HCT116 (cell line): ENCODE data around the gene GARNL3. TPM values are rescaled to one million over a fixed set of nuclear protein-coding genes. Genes with fewer than 3 reads are reported as not detected.

ENCODE experiments used
- ATAC-seq: fragments of 200-7000 bp; cut with Tn5 transposase; 2 replicates; pipeline ENCODE4 v1.9.1; 2020; ENCODE audit warnings: mild to moderate bottlenecking, moderate library complexity
- BruUV-seq: library from RNA; stranded (reverse); fragments of 400-500 nt; replicated peaks from 2 replicates; lab custom pipeline; 2021; lab: Mats Ljungman, UMichigan
- CTCF ChIA-PET: fragments of 300-600 bp; sonication (Branson Sonifier 250); formaldehyde crosslinking; loops from one replicate; lab custom pipeline; 2021; ENCODE audit warnings: antibody characterized with exemption; lab: Charles Lee
- POLR2A ChIA-PET: fragments of 300-600, 350-600 bp; sonication (Branson Sonifier 250); formaldehyde crosslinking; loops from one replicate; lab custom pipeline; 2021; ENCODE audit warnings: antibody characterized with exemption; lab: Charles Lee
- RAD21 ChIA-PET, 2 experiments: fragments of 300-600 bp; sonication (Branson Sonifier 250); formaldehyde crosslinking; loops; one replicate each; lab custom pipeline; 2023; ENCODE audit warnings: low total read pairs in 2 of 2; ENCODE audit not compliant: uncharacterized antibody in 2 of 2, unreplicated experiment in 2 of 2, low non-redundant PET in 1 of 2; lab: Charles Lee
- DNase-seq: peaks from one replicate; pipeline ENCODE4 v3.0.0-alpha.2; 2010; ENCODE audit warnings: low read depth, low spot score
- H2AFZ ChIP-seq: fragments of 200-600 bp; shearing (Covaris generic), sonication (generic); 2 replicates; pipeline ENCODE4 v1.6.1; 2017; ENCODE audit warnings: low read depth, mixed run types, mixed read lengths, antibody characterized with exemption, low read length; ENCODE audit not compliant: poor library complexity, severe bottlenecking
- H3K27ac ChIP-seq: 2 replicates; pipeline ENCODE4 v1.5.1; 2012; ENCODE audit warnings: low read depth, low read length
- H3K27me3 ChIP-seq: fragments of 200-600 bp; sonication (generic); 2 replicates; pipeline ENCODE4 v1.6.1; 2016; ENCODE audit warnings: mixed run types, low read length, mixed read lengths; ENCODE audit not compliant: insufficient read depth
- H3K36me3 ChIP-seq, 2 experiments: fragments of 200-500 bp in 1 of 2; fragments of 200-600 bp in 1 of 2; sonication (Bioruptor generic) in 1 of 2; sonication (generic) in 1 of 2; 2 replicates each; pipeline versions ENCODE4 v1.5.1 to v1.6.1; 2014 to 2016; ENCODE audit warnings: low read length in 2 of 2, inconsistent platforms in 1 of 2, mixed read lengths in 1 of 2, mixed run types in 1 of 2; ENCODE audit not compliant: insufficient read depth in 2 of 2, control insufficient read depth in 1 of 2
- H3K4me1 ChIP-seq, 2 experiments: fragments of 200-600 bp in 1 of 2; sonication (generic) in 1 of 2; 2 replicates each; pipeline versions ENCODE4 v1.5.1 to v1.6.1; 2012 to 2017; ENCODE audit warnings: low read length in 2 of 2, inconsistent platforms in 1 of 2, mild to moderate bottlenecking in 1 of 2, mixed read lengths in 1 of 2, mixed run types in 1 of 2, moderate library complexity in 1 of 2; ENCODE audit not compliant: insufficient read depth in 2 of 2, control insufficient read depth in 1 of 2
- H3K4me2 ChIP-seq: fragments of 200-600 bp; sonication (generic); 2 replicates; pipeline ENCODE4 v1.6.1; 2017; ENCODE audit warnings: mixed run types, low read length, mixed read lengths
- H3K4me3 ChIP-seq, 2 experiments: fragments of 200-600 bp in 1 of 2; sonication (generic) in 1 of 2; replicated peaks in 1 of 2; 2 replicates each; pipeline ENCODE4 v1.5.1; 2011 to 2016; ENCODE audit warnings: low read length in 2 of 2, control low read depth in 1 of 2, low read depth in 1 of 2, mild to moderate bottlenecking in 1 of 2, mixed read lengths in 1 of 2, mixed run types in 1 of 2
- H3K79me2 ChIP-seq: fragments of 200-600 bp; sonication (generic); 2 replicates; pipeline ENCODE4 v1.6.1; 2017; ENCODE audit warnings: mild to moderate bottlenecking, mixed run types, low read length, moderate library complexity, mixed read lengths; ENCODE audit not compliant: insufficient read depth
- H3K9ac ChIP-seq: fragments of 200-600 bp; sonication (generic); 2 replicates; pipeline ENCODE4 v1.6.1; 2016; ENCODE audit warnings: low read length, mixed read lengths
- H3K9me2 ChIP-seq: fragments of 200-600 bp; sonication (generic), shearing (Covaris generic); 2 replicates; pipeline ENCODE4 v1.6.1; 2017; ENCODE audit warnings: mixed run types, mild to moderate bottlenecking, moderate library complexity; ENCODE audit not compliant: insufficient read depth
- H3K9me3 ChIP-seq, 2 experiments: fragments of 200-500 bp in 1 of 2; fragments of 200-600 bp in 1 of 2; sonication (Bioruptor generic) in 1 of 2; sonication (generic) in 1 of 2; 2 replicates each; pipeline ENCODE4 v1.6.1; 2014 to 2017; ENCODE audit warnings: low read length in 2 of 2, mixed read lengths in 2 of 2, inconsistent platforms in 1 of 2, low read depth in 1 of 2, mild to moderate bottlenecking in 1 of 2, mixed run types in 1 of 2, moderate library complexity in 1 of 2; ENCODE audit not compliant: control insufficient read depth in 1 of 2, insufficient read depth in 1 of 2
- H4K20me1 ChIP-seq: fragments of 200-600 bp; sonication (generic), shearing (Covaris generic); 2 replicates; pipeline ENCODE4 v1.6.1; 2017; ENCODE audit warnings: mixed run types, mild to moderate bottlenecking, moderate library complexity; ENCODE audit not compliant: insufficient read depth
- ATF3 ChIP-seq: IDR thresholded peaks from 2 replicates; pipeline ENCODE4 v1.6.1; 2012
- CBX3 ChIP-seq: IDR thresholded peaks from 2 replicates; pipeline ENCODE4 v1.6.1; 2012; ENCODE audit warnings: low read depth
- CTCF ChIP-seq, 3 experiments: fragments of 200-600 bp in 1 of 3; sonication (generic) in 1 of 3; IDR thresholded peaks in 2 of 3; conservative IDR thresholded peaks in 1 of 3; 2 replicates each; pipeline ENCODE4 v1.5.1; 2012 to 2017; ENCODE audit warnings: low read depth in 2 of 3, low read length in 2 of 3, antibody characterized with exemption in 1 of 3, borderline replicate concordance in 1 of 3, control low read depth in 1 of 3, mild to moderate bottlenecking in 1 of 3, mixed read lengths in 1 of 3, mixed run types in 1 of 3, moderate library complexity in 1 of 3; ENCODE audit not compliant: insufficient read depth in 1 of 3
- FOSL1 ChIP-seq: IDR thresholded peaks from 2 replicates; pipeline ENCODE4 v1.6.1; 2012; ENCODE audit warnings: low read depth
- JUND ChIP-seq: IDR thresholded peaks from 2 replicates; pipeline ENCODE4 v1.6.1; 2012
- MAX ChIP-seq: IDR thresholded peaks from 2 replicates; pipeline ENCODE4 v1.6.1; 2012
- POLR2A ChIP-seq: IDR thresholded peaks from 2 replicates; pipeline ENCODE4 v1.7.0; 2011; ENCODE audit warnings: borderline replicate concordance; ENCODE audit not compliant: insufficient read depth, insufficient read length; ENCODE audit errors: extremely low read depth
- RAD21 ChIP-seq: IDR thresholded peaks from 2 replicates; pipeline ENCODE4 v1.6.1; 2012; ENCODE audit warnings: low read depth, mild to moderate bottlenecking
- REST ChIP-seq: IDR thresholded peaks from 2 replicates; pipeline ENCODE4 v1.6.1; 2012; ENCODE audit warnings: low read depth
- SIN3A ChIP-seq: IDR thresholded peaks from 2 replicates; pipeline ENCODE4 v1.6.1; 2012; ENCODE audit warnings: low read depth
- SP1 ChIP-seq: IDR thresholded peaks from 2 replicates; pipeline ENCODE4 v1.6.1; 2012; ENCODE audit warnings: low read depth
- SRF ChIP-seq: IDR thresholded peaks from 2 replicates; pipeline ENCODE4 v1.6.1; 2012; ENCODE audit warnings: low read depth
- TCF7L2 ChIP-seq: IDR thresholded peaks from 2 replicates; pipeline ENCODE4 v1.7.0; 2011; ENCODE audit warnings: borderline replicate concordance, inconsistent platforms; ENCODE audit not compliant: insufficient read depth, insufficient read length; ENCODE audit errors: extremely low read depth
- ZBTB33 ChIP-seq: IDR thresholded peaks from 2 replicates; pipeline ENCODE4 v1.6.1; 2011; ENCODE audit warnings: mild to moderate bottlenecking, low read length, moderate library complexity; ENCODE audit not compliant: insufficient replicate concordance; ENCODE audit errors: extremely low read depth
- ZNF274 ChIP-seq: fragments of 200-500 bp; sonication (Bioruptor generic); IDR thresholded peaks from 2 replicates; pipeline ENCODE4 v1.6.1; 2014; ENCODE audit warnings: mild to moderate bottlenecking, low read depth, low read length, inconsistent platforms
- intact Hi-C: fragments of 100-400 bp; cut with micrococcal nuclease; formaldehyde crosslinking; loops from 2 replicates; pipeline ENCODE4 v1.10.0; 2022
- total RNA-seq: library from RNA; stranded (reverse); gene quantifications from one replicate; pipeline ENCODE4 v1.2.1, GENCODE V29; 2021; ENCODE audit not compliant: unreplicated experiment

The GARNL3 gene
- total RNA-seq, 1 experiment from 2014 or later = 8.8 TPM

- Histone ChIP-seq H4K20me1 (no peaks in the 10 kb centered on the region), H3K36me3 (no peaks in the 10 kb centered on the region), H3K27me3 (peaks cover 5% of the 10 kb centered on the region; the same call in 1 of the 2 replicates), H3K27ac (no peak overlapping the region), H2AFZ (no peak overlapping the region), H3K9ac (no peak overlapping the region), H3K4me1 (peaks cover 0 to 4% of the 10 kb centered on the region in 2 experiments; a peak in 1 of 4 replicates), H3K9me3 (no peaks in the 10 kb centered on the region), H3K9me2 (no peaks in the 10 kb centered on the region), H3K4me2 (no peak overlapping the region), H3K79me2 (no peaks in the 10 kb centered on the region), H3K4me3 (no peak overlapping the region)
- RAD21 ChIA-PET = no interaction called here
- ATAC-seq (no peak), DNase-seq (no peak)
- intact Hi-C loops = loop anchor here (10.0 kb wide), 1 partner anchor 58 kb away; no protein-coding TSS in a partner anchor
- CTCF ChIA-PET = no interaction called here
- POLR2A ChIA-PET = no interaction called here
- TF ChIP-seq SP1 (no peak), ATF3 (no peak), ZBTB33 (no peak), ZNF274 (no peak), JUND (no peak), POLR2A (no peak), FOSL1 (no peak), CBX3 (no peak), MAX (no peak), RAD21 (no peak), SRF (no peak), REST (no peak), TCF7L2 (no peak), SIN3A (no peak), CTCF (IDR thresholded peaks at IDR 0.05 in 2 of 3, conservative IDR thresholded peaks at IDR 0.05 in 1 of 3; ENCODE audit: borderline replicate concordance in 1 of 3, insufficient read depth in 1 of 3, low read depth in 2 of 3, low read length in 2 of 3) (no peak)
- BruUV-seq = no TSS peak
Measured at GRCh38 chr9:127216888-127217217, 47.7 kb upstream of the GARNL3 start.
